ENCODE results near the gene GET4.
"Not testable (repeated sequence)": the region's sequence is repeated elsewhere in the genome, so short reads cannot be mapped to it uniquely, and the experiment has no call there.

Gene GET4

DNA sequence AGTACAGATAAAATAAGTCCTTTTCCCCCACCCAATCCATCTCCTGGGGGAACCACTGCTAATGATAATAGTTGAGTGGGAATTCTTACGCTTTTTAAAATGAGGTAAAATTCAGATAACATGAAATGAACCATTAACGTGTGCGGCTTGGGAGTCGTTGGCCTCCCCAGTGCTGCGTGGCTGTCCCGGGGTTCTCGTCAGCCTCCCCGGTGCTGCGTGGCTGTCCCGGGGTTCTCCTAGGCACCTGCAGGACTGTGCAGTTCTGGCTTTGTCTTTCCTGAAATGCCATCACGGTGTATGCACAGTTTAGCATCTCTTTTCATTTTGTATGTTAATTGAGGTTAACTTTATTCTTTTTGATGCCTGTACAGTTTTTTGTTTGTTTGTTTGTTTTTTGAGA, 30.6 kb upstream of the GET4 start:
- DNase-seq, result no peak

DNA sequence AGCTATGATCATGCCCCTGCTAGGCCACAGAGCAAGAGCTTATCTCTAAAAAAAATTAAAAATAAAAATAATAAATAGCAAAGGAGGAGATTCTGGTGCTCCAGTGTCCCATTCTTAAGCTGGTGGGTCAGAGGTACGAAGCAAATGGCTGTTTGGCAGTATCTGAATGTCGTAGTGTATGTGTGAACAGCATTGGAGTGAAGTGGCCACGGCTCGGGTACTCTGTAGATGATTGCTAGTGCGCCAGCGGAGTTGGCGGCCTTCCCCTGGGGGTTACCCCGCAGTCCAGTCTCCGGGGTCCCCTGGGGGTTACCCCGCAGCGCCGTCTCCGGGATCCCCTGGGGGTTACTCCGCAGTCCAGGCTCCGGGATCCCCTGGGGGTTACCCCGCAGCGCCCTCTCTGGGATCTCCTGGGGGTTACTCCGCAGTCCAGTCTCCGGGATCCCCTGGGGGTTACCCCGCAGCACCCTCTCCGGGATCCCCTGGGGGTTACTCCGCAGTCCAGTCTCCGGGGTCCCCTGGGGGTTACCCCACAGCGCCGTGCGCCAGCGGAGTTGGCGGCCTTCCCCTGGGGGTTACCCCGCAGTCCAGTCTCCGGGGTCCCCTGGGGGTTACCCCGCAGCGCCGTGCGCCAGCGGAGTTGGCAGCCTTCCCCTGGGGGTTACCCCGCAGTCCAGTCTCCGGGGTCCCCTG, 29.2 kb upstream of the GET4 start:
- DNase-seq, result not testable (repeated sequence)

DNA sequence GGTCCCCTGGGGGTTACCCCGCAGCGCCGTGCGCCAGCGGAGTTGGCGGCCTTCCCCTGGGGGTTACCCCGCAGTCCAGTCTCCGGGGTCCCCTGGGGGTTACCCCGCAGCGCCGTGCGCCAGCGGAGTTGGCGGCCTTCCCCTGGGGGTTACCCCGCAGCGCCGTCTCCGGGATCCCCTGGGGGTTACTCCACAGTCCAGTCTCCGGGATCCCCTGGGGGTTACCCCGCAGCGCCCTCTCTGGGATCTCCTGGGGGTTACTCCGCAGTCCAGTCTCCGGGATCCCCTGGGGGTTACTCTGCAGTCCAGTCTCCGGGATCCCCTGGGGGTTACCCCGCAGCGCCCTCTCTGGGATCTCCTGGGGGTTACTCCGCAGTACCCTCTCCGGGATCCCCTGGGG, 28.6 kb upstream of the GET4 start:
- not testable (repeated sequence) for DNase-seq

DNA sequence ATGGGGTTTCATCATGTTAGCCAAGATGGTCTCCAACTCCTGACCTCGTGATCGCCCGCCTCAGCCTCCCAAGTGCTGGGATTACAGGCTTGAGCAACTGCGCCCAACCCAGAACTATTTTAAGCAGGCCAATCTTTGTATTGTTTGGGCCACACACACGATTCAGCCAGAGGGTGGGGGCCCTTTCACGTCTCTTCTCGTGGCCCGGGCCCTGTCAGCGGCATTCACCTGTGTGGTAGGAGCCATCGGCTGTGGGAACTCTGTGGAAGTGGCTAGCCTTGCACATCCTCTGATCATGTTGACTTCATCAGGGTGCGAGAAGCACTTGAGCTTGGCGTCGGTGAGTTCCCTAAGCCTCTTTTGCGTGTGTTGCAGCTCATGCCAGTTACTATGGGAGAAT, 27.2 kb upstream of the GET4 start:
- DNase-seq, result no peak

DNA sequence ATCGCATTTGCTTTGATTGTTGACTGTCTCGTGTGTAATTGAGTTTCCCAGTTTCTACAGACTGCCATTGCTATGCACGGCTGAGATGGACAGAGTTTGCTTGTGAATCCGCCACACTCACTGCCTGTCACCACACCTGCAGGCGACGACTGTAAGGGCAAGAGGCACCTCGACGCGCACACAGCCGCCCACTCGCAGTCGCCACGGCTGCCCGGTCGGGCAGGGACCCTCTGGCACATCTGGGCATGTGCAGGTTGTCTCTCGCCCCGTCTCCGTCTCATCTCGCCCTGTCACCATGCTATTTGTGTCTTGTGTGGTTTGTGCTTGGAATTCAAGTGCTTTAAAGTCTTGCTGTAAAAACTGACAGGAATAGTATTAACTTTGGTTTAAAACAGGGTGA, 26.6 kb upstream of the GET4 start:
- DNase-seq, result no peak

DNA sequence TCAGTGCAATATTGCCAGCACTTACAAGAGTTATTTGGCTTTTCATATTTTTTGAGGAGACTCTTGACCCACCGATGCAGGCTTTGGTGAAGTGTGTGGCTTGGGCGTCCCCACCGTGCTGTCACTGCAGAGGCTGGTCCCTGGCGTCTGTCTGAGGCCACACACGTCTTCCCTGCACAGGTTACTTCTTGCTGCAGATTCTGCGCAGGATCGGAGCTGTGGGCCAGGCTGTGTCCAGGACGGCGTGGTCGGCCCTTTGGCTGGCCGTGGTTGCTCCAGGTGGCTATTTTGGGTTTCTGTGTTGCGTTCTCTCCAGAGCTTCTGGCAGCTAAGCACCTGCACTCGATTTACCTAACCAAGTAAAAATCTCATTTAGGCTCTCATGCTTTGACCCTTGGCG, 25.1 kb upstream of the GET4 start:
- no peak for DNase-seq

DNA sequence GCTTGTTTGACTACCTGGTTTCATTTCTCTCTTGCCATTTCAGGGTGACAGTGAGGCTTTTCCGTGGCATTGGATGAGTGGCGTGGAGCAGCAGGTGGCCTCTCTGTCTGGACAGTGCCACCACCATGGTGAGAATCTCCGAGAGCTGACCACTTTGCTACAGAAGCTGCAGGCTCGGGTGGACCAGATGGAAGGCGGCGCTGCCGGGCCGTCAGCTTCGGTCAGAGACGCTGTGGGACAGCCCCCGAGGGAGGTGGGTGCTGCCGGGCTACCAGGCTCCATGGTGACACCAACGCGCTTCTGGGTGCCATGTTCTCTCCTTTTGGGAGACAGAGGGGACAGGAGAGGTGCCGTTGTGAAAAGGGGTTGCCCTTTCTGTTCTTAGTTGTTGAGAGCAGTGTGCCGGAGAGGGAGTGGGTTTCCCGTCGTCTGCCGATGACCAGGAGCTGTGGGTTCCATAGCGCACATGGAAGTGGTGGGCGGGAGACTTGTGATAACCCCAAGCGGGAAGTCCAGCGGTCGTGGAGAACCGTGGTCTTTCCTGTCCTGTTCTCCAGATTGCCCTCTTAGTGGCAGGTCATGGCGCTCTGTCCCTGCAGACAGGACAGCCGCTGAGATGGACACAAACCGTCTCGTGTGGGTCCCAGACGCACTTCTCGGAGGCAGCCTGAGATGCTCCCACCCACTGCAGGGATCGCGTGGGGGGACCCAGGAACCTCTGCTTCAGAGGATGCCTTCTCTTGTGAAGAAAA, 22.8 kb upstream of the GET4 start:
- no peak for DNase-seq

DNA sequence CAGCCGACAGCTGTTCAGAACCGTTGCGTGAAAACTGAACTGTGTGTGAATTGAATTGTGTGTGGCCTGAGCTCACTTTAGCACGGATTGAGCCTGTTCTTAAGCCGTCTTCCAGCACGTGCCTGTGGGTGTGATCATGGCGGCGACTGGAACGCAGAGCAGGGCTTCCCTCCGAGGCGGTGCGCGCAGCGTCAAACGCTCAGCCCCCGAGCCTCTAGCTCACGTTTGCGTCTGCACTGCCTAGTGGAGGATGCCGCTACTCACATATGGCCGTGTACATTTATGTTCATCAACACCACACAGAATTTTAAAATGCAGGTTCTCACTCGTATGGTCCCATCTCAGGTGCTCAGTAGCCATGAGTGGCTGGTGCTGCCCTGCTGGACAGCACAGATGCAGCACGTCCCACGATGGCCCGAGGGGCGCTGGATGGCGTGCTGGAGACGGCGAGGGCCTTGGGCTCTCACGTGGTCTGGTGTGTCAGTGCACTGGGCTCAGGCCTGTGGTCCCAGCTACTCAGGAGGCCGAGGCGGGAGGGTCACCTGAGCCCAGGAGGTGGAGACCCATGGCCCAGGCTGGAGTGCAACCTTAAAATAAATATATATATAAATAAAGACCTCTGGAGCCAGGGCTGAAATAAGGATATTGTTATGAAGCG, 22.1 kb upstream of the GET4 start:
- no peak for DNase-seq

DNA sequence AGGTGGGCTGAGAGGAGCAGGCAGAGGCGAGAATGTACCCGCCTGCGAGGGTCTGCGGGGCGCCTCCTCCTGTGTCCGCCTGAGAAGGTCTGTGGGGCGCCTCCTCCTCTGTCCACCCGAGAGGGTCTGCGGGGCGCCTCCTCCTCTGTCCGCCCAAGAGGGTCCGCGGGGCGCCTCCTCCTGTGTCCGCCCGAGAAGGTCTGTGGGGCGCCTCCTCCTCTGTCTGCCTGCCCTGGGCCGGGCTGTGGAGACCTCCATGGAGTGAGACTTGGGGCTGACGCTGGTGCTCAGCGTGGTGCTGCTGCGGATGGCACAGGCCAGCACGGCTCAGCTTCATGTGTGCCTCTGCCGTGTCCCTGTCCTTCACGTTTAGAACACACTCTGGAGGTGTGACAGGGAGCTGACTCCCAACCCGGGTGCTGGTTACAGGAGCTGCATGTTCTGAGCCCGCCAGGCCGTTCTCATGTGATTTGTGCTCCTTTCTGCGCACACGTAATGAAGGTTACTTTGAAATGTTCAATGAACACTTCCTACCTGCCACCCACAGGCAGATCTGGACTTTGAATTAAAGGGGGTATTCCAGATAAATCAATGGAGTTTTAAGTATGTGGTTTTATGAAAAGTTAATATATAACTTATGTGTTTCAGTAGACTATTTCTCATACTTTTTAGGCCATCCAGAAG, 20.5 kb upstream of the GET4 start:
- no peak for DNase-seq

DNA sequence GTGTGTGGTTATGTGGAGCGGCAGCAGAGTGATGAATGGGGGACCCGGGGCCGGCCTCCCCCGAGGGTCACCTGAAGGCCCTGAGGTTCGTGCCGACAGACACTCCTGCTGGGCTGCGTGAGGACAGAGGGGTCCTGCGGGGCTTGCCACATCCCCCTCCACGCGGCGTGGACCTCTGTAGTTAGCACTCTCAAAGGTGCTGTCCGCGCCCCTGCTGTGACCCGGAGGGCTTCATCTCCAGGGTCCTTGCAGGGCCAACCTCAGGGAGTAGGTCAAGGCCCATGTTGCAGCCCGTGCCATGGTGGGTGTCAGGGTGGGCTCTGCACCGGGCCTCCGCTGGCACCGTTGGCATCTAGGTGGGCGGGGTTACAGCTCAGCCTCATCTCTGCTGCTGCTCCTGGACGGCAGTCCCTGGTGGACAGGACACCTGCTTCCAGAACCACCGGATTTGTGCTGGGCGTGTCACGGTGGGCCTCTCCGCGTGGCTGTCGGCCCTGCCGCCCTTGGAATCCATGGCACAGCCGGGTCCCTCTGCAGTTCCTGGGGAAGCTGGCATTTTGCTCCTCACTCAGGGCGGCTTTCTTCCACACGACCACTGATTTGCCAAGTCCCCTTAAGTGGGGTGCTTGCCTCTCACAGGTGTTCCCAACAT, 19.8 kb upstream of the GET4 start:
- no peak for DNase-seq

DNA sequence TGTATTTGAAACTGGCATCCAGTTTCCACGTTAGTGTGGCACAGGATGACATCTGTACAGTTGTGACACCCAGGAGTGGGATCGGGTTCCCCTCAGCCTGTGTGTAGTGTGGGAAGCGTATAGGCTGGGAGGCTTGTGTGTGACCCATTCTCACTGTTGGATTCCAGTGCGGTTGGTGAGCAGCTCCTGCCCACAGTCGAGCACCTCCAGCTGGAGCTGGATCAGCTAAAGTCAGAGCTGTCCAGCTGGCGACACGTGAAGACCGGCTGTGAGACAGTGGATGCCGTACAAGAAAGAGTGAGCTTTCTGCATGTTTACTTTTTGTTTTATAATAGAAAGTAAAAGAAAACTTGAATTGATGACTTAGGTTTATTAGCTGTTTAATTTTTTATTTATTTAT, 18.7 kb upstream of the GET4 start:
- DNase-seq, result no peak

DNA sequence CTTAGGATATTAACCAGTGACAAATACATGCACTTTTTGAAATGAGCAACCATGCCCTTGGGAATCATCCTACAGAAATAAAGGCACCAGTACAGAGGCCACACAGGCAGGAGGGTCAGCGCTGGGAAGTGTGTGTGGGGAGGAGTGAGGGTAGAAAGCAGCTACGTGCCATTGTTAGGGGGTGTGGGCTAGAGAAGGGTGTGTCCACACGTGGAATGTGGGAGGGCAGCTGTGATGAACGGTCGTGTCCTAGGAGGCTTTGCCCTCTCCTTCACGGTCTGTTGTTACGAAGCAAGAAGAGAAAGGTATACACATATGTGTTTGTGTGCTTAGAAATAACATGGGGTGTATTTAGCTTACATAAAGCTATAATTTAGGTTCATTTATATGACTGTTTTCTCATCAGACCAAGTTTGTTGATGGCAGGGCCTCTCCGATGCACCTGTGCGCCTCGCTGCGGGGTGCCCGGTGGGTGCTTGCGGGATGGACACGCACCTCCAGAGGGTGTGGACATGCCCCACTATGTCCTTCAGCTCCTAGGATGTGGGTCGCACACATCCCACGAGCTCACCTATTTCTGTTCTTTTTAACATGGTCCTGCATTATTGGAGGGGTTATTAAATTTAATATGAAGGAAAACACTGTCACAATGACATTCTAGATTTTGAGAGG, 16.9 kb upstream of the GET4 start:
- DNase-seq, result no peak

DNA sequence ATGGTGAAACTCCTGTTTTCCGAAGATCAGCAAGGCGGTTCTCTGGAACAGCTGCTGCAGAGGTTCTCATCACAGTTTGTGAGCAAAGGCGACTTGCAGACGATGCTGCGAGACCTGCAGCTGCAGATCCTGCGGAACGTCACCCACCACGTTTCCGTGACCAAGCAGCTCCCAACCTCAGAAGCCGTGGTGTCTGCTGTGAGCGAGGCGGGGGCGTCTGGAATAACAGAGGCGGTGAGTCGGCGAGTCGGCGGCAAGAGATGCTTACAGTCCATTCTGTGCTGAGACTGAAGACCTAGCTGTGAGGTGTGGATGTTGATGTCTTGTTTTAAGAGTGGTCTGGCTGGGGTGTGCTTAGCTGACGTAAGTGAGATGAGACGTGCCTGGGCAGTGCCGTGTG, 16.2 kb upstream of the GET4 start:
- no peak for DNase-seq

DNA sequence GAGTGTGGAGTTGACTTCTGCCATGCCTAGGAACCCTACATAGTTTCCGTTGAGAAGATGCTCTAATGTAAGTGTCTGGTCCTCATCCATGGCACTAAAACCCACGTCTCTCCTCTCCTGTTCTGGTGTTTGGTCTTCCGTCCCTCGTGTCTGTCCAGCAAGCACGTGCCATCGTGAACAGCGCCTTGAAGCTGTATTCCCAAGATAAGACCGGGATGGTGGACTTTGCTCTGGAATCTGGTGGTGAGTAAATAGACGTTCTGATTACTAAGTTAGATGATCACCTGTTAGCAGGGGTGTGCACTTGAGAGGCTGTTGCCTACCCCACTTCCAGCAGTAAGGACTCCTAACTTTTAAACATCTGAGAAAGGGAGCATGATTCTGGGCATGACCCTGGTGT, 15.1 kb upstream of the GET4 start:
- no peak for DNase-seq

DNA sequence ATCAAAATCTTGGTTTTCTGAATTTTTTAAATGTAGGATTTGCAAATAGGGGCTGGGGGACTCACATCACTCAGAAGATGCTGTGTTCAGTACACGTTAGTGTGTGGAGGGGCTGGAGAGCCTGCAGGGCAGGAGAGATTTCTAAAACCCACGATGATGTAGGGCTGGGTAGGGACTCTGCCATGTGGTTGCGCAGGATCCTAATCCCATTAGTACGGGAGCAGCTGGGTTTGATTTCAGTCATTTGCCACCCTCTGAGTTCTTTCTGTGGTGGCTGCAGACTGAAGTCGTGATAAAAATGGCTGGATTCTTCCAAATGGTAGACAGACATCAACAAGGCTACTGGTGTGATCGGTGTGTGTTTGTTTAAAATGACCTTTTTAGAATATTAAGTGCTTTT, 14.2 kb upstream of the GET4 start:
- no peak for DNase-seq

DNA sequence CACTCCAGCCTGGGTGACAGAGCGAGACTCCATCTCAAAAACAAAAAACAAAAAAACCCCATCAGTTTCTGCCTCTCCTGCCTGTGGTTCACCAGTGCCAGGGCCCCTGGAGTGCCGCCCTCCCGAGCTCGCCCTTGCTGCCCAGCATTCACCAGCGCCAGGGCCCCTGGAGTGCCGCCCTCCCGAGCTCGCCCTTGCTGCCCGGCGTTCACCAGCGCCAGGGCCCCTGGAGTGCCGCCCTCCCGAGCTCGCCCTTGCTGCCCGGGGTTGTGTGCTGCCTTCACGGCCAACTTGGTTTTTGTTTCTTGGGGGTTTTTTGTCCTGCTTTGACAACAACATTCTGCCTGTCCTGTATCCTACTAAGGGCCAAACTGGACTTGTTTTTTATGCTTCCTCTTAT, 13.2 kb upstream of the GET4 start:
- no peak for DNase-seq

DNA sequence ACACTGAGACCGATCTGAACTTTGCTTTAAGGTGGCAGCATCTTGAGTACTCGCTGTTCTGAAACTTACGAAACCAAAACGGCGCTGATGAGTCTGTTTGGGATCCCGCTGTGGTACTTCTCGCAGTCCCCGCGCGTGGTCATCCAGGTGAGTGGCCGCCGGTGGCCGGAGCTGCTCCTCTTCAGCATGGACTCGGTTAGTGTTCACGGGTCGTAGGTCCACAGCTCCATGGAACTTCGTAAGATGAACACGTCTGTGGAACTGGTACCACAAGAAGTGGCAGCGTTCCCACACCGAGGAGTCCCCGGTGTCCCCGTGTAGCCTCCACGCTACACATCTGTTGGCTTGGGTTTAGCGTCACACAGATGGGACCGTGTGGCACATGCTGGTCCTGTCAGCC, 10.4 kb upstream of the GET4 start:
- no peak for DNase-seq

DNA sequence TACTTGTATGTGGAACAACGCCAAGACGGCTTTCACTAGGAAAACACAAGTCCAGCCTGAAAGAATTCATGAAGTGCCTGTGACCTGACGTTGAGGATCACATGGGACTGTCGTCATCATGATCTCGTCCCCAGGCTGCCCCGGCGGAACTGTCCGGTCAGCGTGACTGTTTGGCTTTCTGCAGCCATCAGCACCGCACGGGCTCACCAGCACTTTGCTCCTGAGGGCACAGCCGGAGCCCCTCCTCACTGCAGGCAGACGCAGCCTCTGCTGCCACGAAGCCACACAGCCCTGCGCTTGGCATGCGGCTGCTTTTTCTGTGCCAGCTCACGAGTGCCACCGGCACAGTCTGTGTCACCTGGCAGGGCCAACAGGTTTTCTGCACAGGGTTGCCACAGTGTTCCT, 9.4 kb upstream of the GET4 start:
- DNase-seq, result no peak

DNA sequence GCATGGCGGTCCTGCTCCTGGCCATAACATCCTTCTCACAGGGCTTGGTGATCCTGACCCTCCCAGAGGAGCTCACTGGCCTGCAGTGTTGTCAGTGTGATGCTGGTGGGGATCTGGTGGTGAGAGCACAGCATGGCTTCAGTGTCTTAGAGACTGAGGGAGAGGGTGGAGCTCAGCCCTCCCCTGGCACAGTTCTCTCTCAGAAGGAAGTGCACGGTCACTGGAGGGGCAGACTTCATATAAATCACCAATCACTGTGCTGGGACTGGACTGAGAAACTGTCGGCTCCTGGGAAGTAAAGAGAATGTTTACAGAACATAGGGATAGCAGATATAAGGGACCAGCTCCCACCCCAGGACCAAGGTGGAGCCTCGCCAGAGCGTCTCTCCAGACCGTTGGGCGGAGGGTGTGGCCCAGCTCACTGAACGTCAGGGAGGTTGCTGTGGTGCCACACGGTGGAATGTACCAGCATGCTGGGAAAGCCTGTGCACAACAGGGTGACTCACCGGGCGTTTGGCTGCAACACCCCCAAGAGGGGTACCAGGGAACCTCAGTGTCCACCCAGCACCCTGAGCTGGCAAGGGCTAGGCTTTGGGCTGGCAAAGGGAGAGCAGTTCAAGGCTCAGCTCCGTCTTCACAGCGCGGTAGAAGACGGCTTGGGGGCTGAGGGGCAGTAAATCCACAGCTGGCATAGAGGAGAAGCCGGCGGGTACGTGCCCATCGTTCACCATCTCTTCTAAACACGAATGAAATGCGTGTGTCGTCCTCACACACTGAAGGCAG, 8.8 kb upstream of the GET4 start:
- DNase-seq, result no peak

DNA sequence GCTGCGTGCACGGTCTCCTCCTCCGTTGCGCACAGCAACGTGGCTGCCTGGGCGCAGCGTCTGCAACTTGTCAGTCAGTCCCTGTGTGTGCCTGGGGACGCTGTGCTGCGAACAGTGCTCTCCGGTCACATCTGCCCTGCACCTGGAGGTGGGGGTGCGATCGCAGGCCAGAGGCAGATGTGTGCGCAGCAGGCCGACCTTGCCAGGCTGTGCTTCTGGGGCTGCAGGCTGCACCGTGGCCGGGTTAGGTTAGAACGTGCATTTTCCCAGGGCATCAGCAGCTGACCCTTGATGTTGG, 8.2 kb upstream of the GET4 start:
- no peak for DNase-seq

DNA sequence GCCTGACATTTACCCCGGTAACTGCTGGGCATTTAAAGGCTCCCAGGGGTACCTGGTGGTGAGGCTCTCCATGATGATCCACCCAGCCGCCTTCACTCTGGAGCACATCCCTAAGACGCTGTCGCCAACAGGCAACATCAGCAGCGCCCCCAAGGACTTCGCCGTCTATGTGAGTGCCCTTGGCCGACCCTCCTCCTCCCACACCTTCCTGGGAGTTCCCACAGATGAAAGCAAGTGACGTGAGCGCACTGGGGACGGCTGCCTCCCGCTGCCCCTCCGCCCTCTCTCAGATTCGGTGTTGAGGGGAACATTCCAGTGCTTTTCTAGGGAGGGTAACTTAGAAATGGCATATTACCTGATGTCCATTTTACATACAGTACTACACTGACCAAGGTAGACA, 7.0 kb upstream of the GET4 start:
- DNase-seq, result no peak

Measured in femur (tissue), 1 donor.